Measurements from ENCODE around the gene LAMTOR4. TPM values are rescaled to one million over a fixed set of nuclear protein-coding genes. Genes with fewer than 3 reads are reported as not detected.

Gene LAMTOR4
- total and polyA plus RNA-seq, 12 donors, result 33.1 to 266 (median 159) TPM

GRCh38 chr7:100120733-100121036 is 28.0 kb upstream of the LAMTOR4 start:
- H3K4me1 ChIP-seq (replicated peaks in 1 of 2), result peaks cover 13 to 21% of the 10 kb centered on the region in 2 donors
- H3K27ac ChIP-seq, result peak overlapping the region in 2 of 5 donors; percentile 85 to 94
- DNase-seq, result no peak
- WGBS, 4 donors, result 16 to 29% (median 23%) methylated on average over 1 of the region's 1 CpG
- intact Hi-C loops (cut with DNase I), result no loop called here
- no peaks in the 10 kb centered on the region for H3K27me3 ChIP-seq
- TF ChIP-seq CTCF (IDR thresholded peaks at IDR 0.05) (no peak), POLR2A (IDR thresholded peaks at IDR 0.05) (no peak)
- H3K36me3 ChIP-seq (replicated peaks in 1 of 2), result no peaks in the 10 kb centered on the region
- H3K4me3 ChIP-seq, result no peak overlapping the region
- no peaks in the 10 kb centered on the region for H3K9me3 ChIP-seq (replicated peaks in 1 of 3)

GRCh38 chr7:100122067-100122466 is 26.7 kb upstream of the LAMTOR4 start:
- WGBS, 4 donors, result 35 to 56% (median 49%) methylated on average over 13 of the region's 13 CpGs
- DNase-seq, result no peak
- no peaks in the 10 kb centered on the region for H3K36me3 ChIP-seq (replicated peaks in 1 of 2)
- TF ChIP-seq POLR2A (IDR thresholded peaks at IDR 0.05), result no peak
- TF ChIP-seq CTCF (IDR thresholded peaks at IDR 0.05), result no peak
- no peak overlapping the region for H3K4me3 ChIP-seq
- intact Hi-C loops (cut with DNase I), result no loop called here
- H3K4me1 ChIP-seq (replicated peaks in 1 of 2), result peaks cover 18 to 29% of the 10 kb centered on the region in 2 donors
- H3K27ac ChIP-seq, result no peak overlapping the region
- no peaks in the 10 kb centered on the region for H3K9me3 ChIP-seq (replicated peaks in 1 of 3)
- no peaks in the 10 kb centered on the region for H3K27me3 ChIP-seq

- intact Hi-C loops (cut with DNase I), result no loop called here
- DNase-seq, result peak in 2 of 7 donors; percentile 45 to 55
- no peaks in the 10 kb centered on the region for H3K36me3 ChIP-seq (replicated peaks in 1 of 2)
- no peak overlapping the region for H3K27ac ChIP-seq
- no peak for TF ChIP-seq POLR2A (IDR thresholded peaks at IDR 0.05)
- WGBS, 4 donors, result 80 to 100% (median 87%) methylated on average over 1 of the region's 1 CpG
- H3K4me3 ChIP-seq, result no peak overlapping the region
- H3K27me3 ChIP-seq, result no peaks in the 10 kb centered on the region
- no peaks in the 10 kb centered on the region for H3K9me3 ChIP-seq (replicated peaks in 1 of 3)
- peaks cover 19 to 32% of the 10 kb centered on the region in 2 donors for H3K4me1 ChIP-seq (replicated peaks in 1 of 2)
Observed at GRCh38 chr7:100122568-100122967, 26.1 kb upstream of the LAMTOR4 start.

- intact Hi-C loops (cut with DNase I), result no loop called here
- H3K4me3 ChIP-seq, result no peak overlapping the region
- peak overlapping the region in 1 of 5 donors; percentile 17 for H3K27ac ChIP-seq
Observed at GRCh38 chr7:100124301-100125230, 24.2 kb upstream of the LAMTOR4 start.

More at GRCh38 chr7:100124301-100125230, 24.2 kb upstream of the LAMTOR4 start:
- no peak for TF ChIP-seq POLR2A (IDR thresholded peaks at IDR 0.05)
- no peak for TF ChIP-seq CTCF (IDR thresholded peaks at IDR 0.05)
- Histone ChIP-seq H3K9me3 (replicated peaks in 1 of 3) (no peaks in the 10 kb centered on the region), H3K36me3 (replicated peaks in 1 of 2) (no peaks in the 10 kb centered on the region), H3K4me1 (replicated peaks in 1 of 2) (peaks cover 20 to 36% of the 10 kb centered on the region in 2 donors), H3K27me3 (no peaks in the 10 kb centered on the region)
- no peak for DNase-seq
- 70 to 84% (median 81%) methylated on average over 4 of the region's 4 CpGs for WGBS, 4 donors

All from adrenal gland (tissue), 12 donors.